WERI-Rb-1 (cell line): ENCODE measurements around the gene FCHSD2.

Experiments used
- DNase-seq: peaks from one replicate; pipeline ENCODE4 v3.0.0-alpha.2; 2020
- H3K27ac ChIP-seq: fragments of 250-450 bp; sonication (Bioruptor Pico); 2 replicates; pipeline ENCODE4 v1.5.1; 2020; ENCODE audit warnings: mild to moderate bottlenecking, moderate library complexity
- H3K27me3 ChIP-seq: fragments of 250-450 bp; sonication (Bioruptor Pico); 2 replicates; pipeline ENCODE4 v1.5.1; 2021; ENCODE audit warnings: mild to moderate bottlenecking, low read depth, moderate library complexity; ENCODE audit not compliant: insufficient read depth, severe bottlenecking
- H3K36me3 ChIP-seq: fragments of 250-450 bp; sonication (Bioruptor Pico); 2 replicates; pipeline ENCODE4 v1.5.1; 2020; ENCODE audit warnings: mild to moderate bottlenecking, moderate library complexity
- H3K4me3 ChIP-seq: 2 replicates; pipeline ENCODE4 v1.5.1; 2011; ENCODE audit warnings: low read depth, mild to moderate bottlenecking, control low read depth, low read length
- H3K9me3 ChIP-seq: fragments of 250-450 bp; sonication (Bioruptor Pico); 2 replicates; pipeline ENCODE4 v1.5.1; 2021; ENCODE audit warnings: mild to moderate bottlenecking, moderate library complexity; ENCODE audit not compliant: severe bottlenecking
- TF ChIP-seq, protein P1 (sequence below): IDR thresholded peaks from 2 replicates; pipeline ENCODE4 v1.5.1; 2011; ENCODE audit warnings: low read depth, mild to moderate bottlenecking, control low read depth, inconsistent platforms, low read length

The FCHSD2 gene

DNA sequence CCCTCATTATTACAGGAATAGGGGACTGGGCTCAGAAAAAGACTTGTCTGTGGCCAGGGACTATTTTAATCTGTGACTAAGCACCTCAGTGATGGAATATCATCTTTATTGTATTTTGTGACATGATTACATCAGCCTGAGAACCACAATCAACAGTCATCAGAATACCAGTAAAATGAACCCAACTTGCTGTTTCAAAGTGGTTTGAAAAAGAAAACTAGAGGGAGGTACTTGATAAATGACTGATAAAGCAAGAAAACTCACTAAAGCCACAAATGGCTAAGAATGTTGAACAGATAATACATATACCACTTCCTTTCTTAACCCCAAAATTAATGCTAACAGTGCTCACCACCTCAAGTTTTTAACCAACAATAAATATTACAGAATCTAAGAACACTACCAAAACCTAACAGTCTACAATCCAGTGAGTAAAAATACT lies 172.2 kb downstream of the FCHSD2 start:
- no peak overlapping the region for H3K27ac ChIP-seq
- H3K4me3 ChIP-seq: no peak overlapping the region
- no peaks in the 10 kb centered on the region for H3K27me3 ChIP-seq
- H3K36me3 ChIP-seq: peaks cover 3% of the 10 kb centered on the region; the same call in 1 of the 2 replicates
- H3K9me3 ChIP-seq: no peaks in the 10 kb centered on the region
- TF ChIP-seq, protein P1, sequence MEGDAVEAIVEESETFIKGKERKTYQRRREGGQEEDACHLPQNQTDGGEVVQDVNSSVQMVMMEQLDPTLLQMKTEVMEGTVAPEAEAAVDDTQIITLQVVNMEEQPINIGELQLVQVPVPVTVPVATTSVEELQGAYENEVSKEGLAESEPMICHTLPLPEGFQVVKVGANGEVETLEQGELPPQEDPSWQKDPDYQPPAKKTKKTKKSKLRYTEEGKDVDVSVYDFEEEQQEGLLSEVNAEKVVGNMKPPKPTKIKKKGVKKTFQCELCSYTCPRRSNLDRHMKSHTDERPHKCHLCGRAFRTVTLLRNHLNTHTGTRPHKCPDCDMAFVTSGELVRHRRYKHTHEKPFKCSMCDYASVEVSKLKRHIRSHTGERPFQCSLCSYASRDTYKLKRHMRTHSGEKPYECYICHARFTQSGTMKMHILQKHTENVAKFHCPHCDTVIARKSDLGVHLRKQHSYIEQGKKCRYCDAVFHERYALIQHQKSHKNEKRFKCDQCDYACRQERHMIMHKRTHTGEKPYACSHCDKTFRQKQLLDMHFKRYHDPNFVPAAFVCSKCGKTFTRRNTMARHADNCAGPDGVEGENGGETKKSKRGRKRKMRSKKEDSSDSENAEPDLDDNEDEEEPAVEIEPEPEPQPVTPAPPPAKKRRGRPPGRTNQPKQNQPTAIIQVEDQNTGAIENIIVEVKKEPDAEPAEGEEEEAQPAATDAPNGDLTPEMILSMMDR: no peak
- DNase-seq: no peak

DNA sequence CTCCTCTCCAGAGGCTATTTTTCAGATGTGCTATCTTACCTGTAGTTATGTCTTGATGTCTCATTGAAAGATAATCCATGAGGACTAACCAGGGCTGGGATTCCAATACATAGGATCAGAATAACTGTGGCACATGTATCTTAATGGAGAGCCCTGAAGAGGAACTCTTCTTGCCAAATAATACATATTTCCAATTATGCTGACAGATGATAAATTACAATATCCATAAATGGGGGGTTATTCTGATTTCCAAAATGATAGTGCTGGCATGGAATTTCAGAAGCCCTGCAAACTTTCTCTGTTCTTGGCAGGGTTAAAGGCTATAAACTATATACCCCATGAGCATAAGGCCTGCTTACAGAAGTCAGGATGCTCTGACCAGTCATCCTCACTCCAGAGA lies 173.7 kb downstream of the FCHSD2 start:
- TF ChIP-seq, protein P1: no peak
- DNase-seq: no peak

DNA sequence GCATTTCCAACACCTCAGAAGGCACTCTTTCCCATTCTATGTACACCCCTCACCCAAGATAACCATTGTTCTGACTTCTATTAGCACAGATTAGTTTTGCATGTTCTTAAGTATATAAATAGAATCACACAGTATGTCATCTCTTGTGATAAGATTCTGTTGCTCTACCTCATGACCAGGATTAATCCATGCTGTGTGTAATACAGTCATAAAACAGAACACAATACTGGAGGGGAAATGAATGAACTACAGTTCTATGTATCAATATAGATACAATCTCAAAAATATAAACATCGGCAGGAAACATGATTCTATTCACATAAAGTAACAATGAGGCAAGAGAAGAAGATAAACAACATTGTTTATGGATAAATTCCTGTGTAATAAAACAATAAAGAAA lies 176.4 kb downstream of the FCHSD2 start:
- no peak for DNase-seq
- Histone ChIP-seq H3K27ac (no peak overlapping the region), H3K27me3 (no peaks in the 10 kb centered on the region), H3K4me3 (no peak overlapping the region), H3K36me3 (no peaks in the 10 kb centered on the region), H3K9me3 (no peaks in the 10 kb centered on the region)
- TF ChIP-seq, protein P1: no peak

More for the DNA sequence above, 173.7 kb downstream of the FCHSD2 start:
- Histone ChIP-seq H3K27ac (no peak overlapping the region), H3K9me3 (no peaks in the 10 kb centered on the region), H3K36me3 (no peaks in the 10 kb centered on the region), H3K4me3 (no peak overlapping the region), H3K27me3 (no peaks in the 10 kb centered on the region)

DNA sequence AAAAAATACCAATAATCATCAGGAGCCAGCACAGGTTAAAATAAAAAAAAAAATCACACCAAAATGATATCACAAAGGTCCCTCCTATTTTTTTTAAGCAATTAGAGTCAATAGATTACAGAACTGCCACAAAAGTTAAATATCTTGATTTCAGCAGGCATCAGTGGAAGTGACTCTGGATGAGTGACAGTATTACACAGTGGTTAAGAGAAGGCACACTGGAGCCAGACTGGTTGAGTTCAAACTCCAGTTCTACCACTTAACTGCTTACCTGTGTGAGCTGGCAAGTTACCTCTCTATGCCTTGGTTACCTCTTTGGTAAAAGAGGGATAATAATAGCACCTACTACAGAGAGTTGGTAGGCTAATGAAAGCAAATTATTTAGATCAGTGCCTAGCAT lies 179.4 kb downstream of the FCHSD2 start:
- H3K27ac ChIP-seq: no peak overlapping the region

DNA sequence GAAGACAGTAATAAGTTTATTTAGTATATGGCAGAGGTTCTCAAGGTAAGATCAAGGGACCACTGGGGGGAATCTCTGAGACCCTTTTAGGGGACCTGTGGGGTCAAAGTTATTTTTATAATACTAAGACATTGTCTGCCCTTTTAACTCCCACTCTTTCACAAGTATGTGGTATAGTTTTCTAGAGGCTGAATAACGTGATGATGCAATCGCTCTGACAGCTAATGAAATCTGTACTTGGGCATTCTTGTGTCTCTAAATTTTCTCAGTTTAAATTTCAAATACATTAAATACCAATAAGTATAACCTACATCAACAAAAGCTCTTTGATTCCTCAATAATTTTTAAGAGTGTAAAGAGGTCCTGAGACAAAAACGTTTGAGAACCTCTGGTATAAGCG lies 180.0 kb downstream of the FCHSD2 start:
- Histone ChIP-seq H3K9me3 (no peaks in the 10 kb centered on the region), H3K4me3 (no peak overlapping the region), H3K36me3 (no peaks in the 10 kb centered on the region), H3K27ac (no peak overlapping the region), H3K27me3 (no peaks in the 10 kb centered on the region)
- TF ChIP-seq, protein P1: no peak
- no peak for DNase-seq

More for the DNA sequence above, 179.4 kb downstream of the FCHSD2 start:
- DNase-seq: no peak
- TF ChIP-seq, protein P1: no peak
- H3K9me3 ChIP-seq: no peaks in the 10 kb centered on the region
- no peaks in the 10 kb centered on the region for H3K36me3 ChIP-seq
- H3K27me3 ChIP-seq: no peaks in the 10 kb centered on the region
- no peak overlapping the region for H3K4me3 ChIP-seq

DNA sequence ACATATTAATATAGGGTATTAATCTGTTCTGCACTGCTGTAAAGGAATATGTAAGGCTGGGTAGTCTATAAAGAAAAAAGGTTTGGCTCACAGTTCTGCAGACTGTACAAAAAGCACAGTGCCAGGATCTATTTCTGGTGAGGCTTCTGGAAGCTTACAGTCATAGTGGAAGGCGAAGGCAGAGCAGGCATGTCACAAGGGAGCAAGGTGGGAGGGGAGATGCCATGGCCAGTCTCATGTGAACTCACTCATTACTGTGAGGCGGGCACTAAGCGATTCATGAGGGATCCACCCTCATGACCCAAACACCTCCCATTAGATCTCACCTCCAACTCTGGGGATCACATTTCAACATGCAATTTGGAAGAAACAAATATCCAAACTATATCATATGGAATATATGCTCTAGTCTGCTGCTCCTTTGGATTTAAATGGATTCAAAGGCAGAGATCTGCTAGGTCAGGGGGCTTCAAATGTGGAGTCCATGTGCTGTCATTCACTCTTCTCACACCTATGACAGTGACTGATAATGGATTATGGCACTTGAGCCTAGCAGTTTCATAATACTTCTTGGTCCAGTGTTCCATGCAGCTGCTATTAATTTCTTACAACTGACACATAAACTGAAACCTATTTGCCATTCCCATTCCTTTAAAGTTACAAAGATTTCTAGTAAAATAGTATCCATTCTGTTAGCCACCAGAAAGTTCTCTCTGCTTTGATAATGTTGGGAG lies 182.0 kb downstream of the FCHSD2 start:
- Histone ChIP-seq H3K4me3 (no peak overlapping the region), H3K27me3 (no peaks in the 10 kb centered on the region), H3K27ac (no peak overlapping the region), H3K9me3 (no peaks in the 10 kb centered on the region), H3K36me3 (no peaks in the 10 kb centered on the region)
- no peak for DNase-seq
- TF ChIP-seq, protein P1: no peak
